H1 (cell line): Measurements from ENCODE around the gene TMEM272. TPM values are rescaled to one million over a fixed set of nuclear protein-coding genes. Genes with fewer than 3 reads are reported as not detected.
A peak's percentile ranks its signal among the peaks of the same experiment; 100 is the strongest.

Experiments
- CTCF ChIA-PET: fragments of 300-600 bp; sonication (Branson Sonifier 250); formaldehyde crosslinking; loops from one replicate; lab custom pipeline; 2021; ENCODE audit not compliant: partially characterized antibody; lab: Charles Lee
- POLR2A ChIA-PET: fragments of 300-600 bp; sonication (Branson Sonifier 250); formaldehyde crosslinking; loops from one replicate; lab custom pipeline; 2021; ENCODE audit warnings: inconsistent platforms; ENCODE audit not compliant: partially characterized antibody; lab: Charles Lee
- DNase-seq, 2 experiments: peaks; one replicate each; pipeline versions ENCODE4 v3.0.0 to v3.0.0-alpha.2; 2010 to 2022; ENCODE audit warnings: low spot score in 2 of 2, low read depth in 1 of 2, mixed read lengths in 1 of 2
- FAIRE-seq: peaks from 2 replicates; lab custom pipeline; 2011; peaks lifted over from hg19 to GRCh38; lab: Jason Lieb, UNC
- H2AFZ ChIP-seq: 2 replicates; pipeline ENCODE4 v1.8.1; 2012; ENCODE audit warnings: low read length, inconsistent platforms
- H2AK5ac ChIP-seq: 2 replicates; pipeline ENCODE4 v1.6.1; 2013; ENCODE audit warnings: low read depth, low read length
- H2BK120ac ChIP-seq: replicated peaks from 2 replicates; pipeline ENCODE3; 2013; ENCODE audit warnings: low read depth, low read length, inconsistent platforms
- H2BK12ac ChIP-seq: 2 replicates; pipeline ENCODE4 v1.6.1; 2013; ENCODE audit warnings: low read depth, low read length
- H2BK15ac ChIP-seq: 2 replicates; pipeline ENCODE4 v1.6.1; 2013; ENCODE audit warnings: low read length
- H2BK20ac ChIP-seq: 2 replicates; pipeline ENCODE4 v1.6.1; 2013; ENCODE audit warnings: low read length
- H2BK5ac ChIP-seq: 2 replicates; pipeline ENCODE4 v1.6.1; 2013; ENCODE audit warnings: low read depth, low read length
- H3K14ac ChIP-seq: 2 replicates; pipeline ENCODE4 v1.6.1; 2013; ENCODE audit warnings: inconsistent platforms; ENCODE audit not compliant: insufficient read length
- H3K18ac ChIP-seq: 2 replicates; pipeline ENCODE4 v1.6.1; 2013; ENCODE audit warnings: low read length; ENCODE audit errors: extremely low read depth
- H3K23ac ChIP-seq: 2 replicates; pipeline ENCODE4 v1.6.1; 2013; ENCODE audit warnings: inconsistent platforms; ENCODE audit not compliant: insufficient read length
- H3K23me2 ChIP-seq: 2 replicates; pipeline ENCODE4 v1.6.1; 2013; ENCODE audit warnings: low read depth, low read length
- H3K27ac ChIP-seq: 2 replicates; pipeline ENCODE4 v1.6.1; 2011; ENCODE audit warnings: low read depth, low read length, inconsistent platforms
- H3K27me3 ChIP-seq, 4 experiments: replicated peaks in 1 of 4; 1 replicate in 1 of 4; 2 replicates in 3 of 4; pipeline versions ENCODE4 v1.6.1 to v1.8.1; 2011 to 2013; ENCODE audit warnings: low read length in 3 of 4, mild to moderate bottlenecking in 3 of 4, inconsistent platforms in 2 of 4, mixed read lengths in 2 of 4, moderate library complexity in 1 of 4; ENCODE audit not compliant: control insufficient read depth in 3 of 4, insufficient read depth in 3 of 4; ENCODE audit errors: extremely low read depth in 1 of 4
- H3K36me3 ChIP-seq, 4 experiments: 2 replicates each; pipeline versions ENCODE4 v1.6.1 to v1.8.1; 2011 to 2013; ENCODE audit warnings: mild to moderate bottlenecking in 4 of 4, low read length in 3 of 4, moderate library complexity in 2 of 4, control low read depth in 1 of 4, inconsistent platforms in 1 of 4; ENCODE audit not compliant: insufficient read depth in 4 of 4, control insufficient read depth in 2 of 4
- H3K4ac ChIP-seq: replicated peaks from 2 replicates; pipeline ENCODE3; 2013; ENCODE audit warnings: low read length, low read depth, mixed read lengths, inconsistent platforms; ENCODE audit not compliant: insufficient read length
- H3K4me1 ChIP-seq, 4 experiments: replicated peaks in 1 of 4; 1 replicate in 1 of 4; 2 replicates in 3 of 4; pipeline versions ENCODE4 v1.6.1 to v1.8.1; 2011 to 2013; ENCODE audit warnings: low read length in 3 of 4, inconsistent platforms in 2 of 4, mixed read lengths in 1 of 4; ENCODE audit not compliant: insufficient read depth in 4 of 4, control insufficient read depth in 3 of 4
- H3K4me2 ChIP-seq, 2 experiments: 2 replicates each; pipeline versions ENCODE4 v1.6.1 to v1.8.1; 2011 to 2013; ENCODE audit warnings: low read depth in 2 of 2, low read length in 2 of 2, control low read depth in 1 of 2, inconsistent platforms in 1 of 2, mild to moderate bottlenecking in 1 of 2; ENCODE audit not compliant: insufficient read depth in 1 of 2
- H3K4me3 ChIP-seq, 4 experiments: fragments of 200-600, 300-600 bp in 1 of 4; sonication (generic), shearing (Covaris generic), sonication (Bioruptor Twin) in 1 of 4; 2 replicates each; pipeline versions ENCODE4 v1.5.1 to v1.8.1; 2011 to 2016; ENCODE audit warnings: low read length in 4 of 4, low read depth in 3 of 4, control low read depth in 2 of 4, inconsistent platforms in 2 of 4, mild to moderate bottlenecking in 2 of 4, mixed read lengths in 1 of 4, moderate library complexity in 1 of 4; ENCODE audit not compliant: insufficient read depth in 2 of 4; ENCODE audit errors: extremely low read depth in 1 of 4
- H3K56ac ChIP-seq: replicated peaks from 2 replicates; pipeline ENCODE3; 2013; ENCODE audit warnings: low read depth, mild to moderate bottlenecking, mixed read lengths, low read length, inconsistent platforms; ENCODE audit not compliant: insufficient read length
- H3K79me1 ChIP-seq: 2 replicates; pipeline ENCODE4 v1.6.1; 2013; ENCODE audit warnings: low read depth, low read length, control low read depth
- H3K79me2 ChIP-seq, 2 experiments: 2 replicates each; pipeline versions ENCODE4 v1.6.1 to v1.8.1; 2012 to 2013; ENCODE audit warnings: low read length in 2 of 2, mild to moderate bottlenecking in 2 of 2, inconsistent platforms in 1 of 2; ENCODE audit not compliant: insufficient read depth in 2 of 2, control insufficient read depth in 1 of 2
- H3K9ac ChIP-seq, 4 experiments: replicated peaks in 1 of 4; 1 replicate in 1 of 4; 2 replicates in 3 of 4; pipeline versions ENCODE4 v1.6.1 to v1.8.1; 2011 to 2013; ENCODE audit warnings: low read depth in 3 of 4, low read length in 3 of 4, control low read depth in 2 of 4, mild to moderate bottlenecking in 2 of 4, moderate library complexity in 2 of 4, inconsistent platforms in 1 of 4; ENCODE audit errors: extremely low read depth in 1 of 4
- H3K9me3 ChIP-seq, 2 experiments: 2 replicates each; pipeline versions ENCODE4 v1.6.1 to v1.8.1; 2012 to 2013; ENCODE audit warnings: mild to moderate bottlenecking in 2 of 2, moderate library complexity in 2 of 2, control low read depth in 1 of 2, inconsistent platforms in 1 of 2, low read depth in 1 of 2, low read length in 1 of 2, mixed read lengths in 1 of 2; ENCODE audit not compliant: insufficient read depth in 2 of 2
- H4K20me1 ChIP-seq, 2 experiments: replicated peaks in 1 of 2; 2 replicates each; pipeline versions ENCODE3 to v1.8.1; 2011 to 2013; ENCODE audit warnings: inconsistent platforms in 2 of 2, low read length in 2 of 2, mild to moderate bottlenecking in 1 of 2; ENCODE audit not compliant: insufficient read depth in 2 of 2, control insufficient read depth in 1 of 2
- H4K5ac ChIP-seq: 2 replicates; pipeline ENCODE4 v1.6.1; 2013; ENCODE audit warnings: low read length, low read depth, mixed read lengths, inconsistent platforms; ENCODE audit not compliant: insufficient read length
- H4K8ac ChIP-seq: 2 replicates; pipeline ENCODE4 v1.8.0; 2013; ENCODE audit warnings: mild to moderate bottlenecking, moderate library complexity, low read length, inconsistent platforms; ENCODE audit not compliant: insufficient read depth; ENCODE audit errors: extremely low read depth
- H4K91ac ChIP-seq: replicated peaks from 2 replicates; pipeline ENCODE3; 2013; ENCODE audit warnings: low read length, mixed read lengths, inconsistent platforms; ENCODE audit not compliant: insufficient read length
- CTBP2 ChIP-seq: IDR thresholded peaks from 2 replicates; pipeline ENCODE4 v1.7.0; 2011; ENCODE audit warnings: borderline replicate concordance, mild to moderate bottlenecking, moderate library complexity, mixed read lengths, low read length; ENCODE audit not compliant: insufficient read depth, insufficient read length
- E2F6 ChIP-seq: IDR thresholded peaks from 2 replicates; pipeline ENCODE4 v1.6.1; 2012; ENCODE audit warnings: inconsistent platforms
- EP300 ChIP-seq, 2 experiments: IDR thresholded peaks; 1 replicate in 1 of 2; 2 replicates in 1 of 2; pipeline ENCODE4 v1.6.1; 2011 to 2012; ENCODE audit warnings: low read depth in 2 of 2, low read length in 2 of 2, mild to moderate bottlenecking in 2 of 2, borderline replicate concordance in 1 of 2, inconsistent platforms in 1 of 2, moderate library complexity in 1 of 2
- KDM5A ChIP-seq: fragments of 200-600 bp; IDR thresholded peaks from 2 replicates; pipeline ENCODE4 v1.7.1; 2012; ENCODE audit warnings: mild to moderate bottlenecking, low read length, inconsistent platforms, mixed read lengths
- POLR2AphosphoS5 ChIP-seq: IDR thresholded peaks from 2 replicates; pipeline ENCODE4 v1.6.1; 2011; ENCODE audit warnings: low read depth, low read length
- WGBS, 2 experiments: shearing (Covaris generic) in 1 of 2; methylation state at CpG; one replicate each; pipeline versions ENCODE4 v1.1.6 to v1.1.7; 2013 to 2015; ENCODE audit warnings: low lambda C conversion rate in 2 of 2, mixed read lengths in 2 of 2, inconsistent platforms in 1 of 2, low coverage in 1 of 2, missing lambda C conversion rate in 1 of 2; ENCODE audit not compliant: insufficient replicate concordance in 2 of 2, insufficient coverage in 1 of 2, insufficient read length in 1 of 2; ENCODE audit errors: extremely low coverage in 1 of 2, missing lambda C conversion rate in 1 of 2; 5-methylcytosine and 5-hydroxymethylcytosine counted together
- polyA plus RNA-seq, 7 experiments: library from polyadenylated mRNA; depleted of rRNA in 3 of 7; stranded (reverse) in 5 of 7; unstranded in 2 of 7; fragments of >200 nt in 5 of 7; fragments of 200-250 nt in 2 of 7; gene quantifications; 1 replicate in 5 of 7; 2 replicates in 1 of 7; 4 replicates in 1 of 7; pipeline versions ENCODE4 v1.2.1 to v1.2.3, GENCODE V29; 2011 to 2013; ENCODE audit warnings: missing spikeins in 2 of 7, mixed read lengths in 2 of 7
- total RNA-seq: library from RNA; stranded (reverse); fragmentation: NEBNext Ultra II Directional; extraction: Animal tissue kit (Norgen Biotek cat#: 25700); gene quantifications from 2 replicates; pipeline ENCODE4 v1.2.1, GENCODE V29; 2021

The TMEM272 gene
- total and polyA plus RNA-seq, 2 of the 8 experiments (the other 6 are each of a cell fraction or from before 2014, with no cell fraction given) = 0.05 TPM; not detected in 1

- Histone ChIP-seq H3K4me3 (no peak overlapping the region), H3K14ac (no peak overlapping the region), H2BK120ac (no peak overlapping the region), H3K4me1 (peaks cover 7 to 12% (median 9%) of the 10 kb centered on the region in 4 experiments), H2AK5ac (no peak overlapping the region), H2BK15ac (no peak overlapping the region), H3K56ac (no peak overlapping the region), H4K20me1 (peaks cover 0 to 3% of the 10 kb centered on the region in 2 experiments), H3K9me3 (no peaks in the 10 kb centered on the region), H2BK5ac (no peak overlapping the region), H4K5ac (no peak overlapping the region), H3K79me2 (no peaks in the 10 kb centered on the region), H4K91ac (no peak overlapping the region), H3K23me2 (no peaks in the 10 kb centered on the region), H4K8ac (no peak overlapping the region), H3K23ac (no peak overlapping the region), H3K27me3 (no peaks in the 10 kb centered on the region), H3K27ac (no peak overlapping the region), H3K79me1 (no peaks in the 10 kb centered on the region), H3K4ac (no peak overlapping the region), H3K18ac (no peak overlapping the region), H2AFZ (no peak overlapping the region), H3K36me3 (no peaks in the 10 kb centered on the region), H2BK12ac (no peak overlapping the region), H3K9ac (no peak overlapping the region), H2BK20ac (no peak overlapping the region), H3K4me2 (no peak overlapping the region)
- TF ChIP-seq EP300 (IDR thresholded peaks at IDR 0.05; ENCODE audit: borderline replicate concordance in 1 of 2, low read depth in 2 of 2, low read length in 2 of 2) = no peak
- TF ChIP-seq KDM5A = no peak
- no peak for TF ChIP-seq CTBP2
- TF ChIP-seq E2F6 = no peak
- TF ChIP-seq POLR2AphosphoS5 = peak; percentile 59; the same call in 1 of the 2 replicates
- DNase-seq (no peak), FAIRE-seq (no peak)
- CTCF ChIA-PET = interaction anchor here (0.6 to 1.6 kb wide), 5 partner anchors 10 to 326 kb away, joined by 3 to 7 read pairs (median 4); no protein-coding TSS in a partner anchor
- POLR2A ChIA-PET = interaction anchor here (0.8 to 3.0 kb wide), 9 partner anchors 11 to 331 kb away, joined by 3 to 20 read pairs (median 4); partner anchors contain the start of gene INTS6
- 90% methylated on average over 11 of the region's 11 CpGs; no CpG with 5 or more reads in 1 of the 2 experiments for WGBS, 2 experiments
These were observed 74.1 kb downstream of the TMEM272 start for GRCh38 chr13:51770681-51771417.
